Subcutaneous adipose tissue (tissue), 4 donors: ENCODE data around the gene LRMDA. TPM values are rescaled to one million over a fixed set of nuclear protein-coding genes. Genes with fewer than 3 reads are reported as not detected.

Experiments used
- CTCF ChIP-seq: fragments of 450-650 bp; IDR thresholded peaks from one replicate; pipeline ENCODE4 v1.5.1; 2016; ENCODE audit warnings: low read depth, mild to moderate bottlenecking, control low read depth, antibody characterized with exemption, moderate library complexity
- total RNA-seq, 4 donors: library from RNA; depleted of rRNA; stranded (reverse); fragments of >200 nt; gene quantifications; one replicate each; pipeline ENCODE4 v1.1.0, GENCODE V29; 2016

Gene LRMDA
- total RNA-seq, 4 donors from 2014 or later = 17.4 to 92.1 (median 22.8) TPM

DNA sequence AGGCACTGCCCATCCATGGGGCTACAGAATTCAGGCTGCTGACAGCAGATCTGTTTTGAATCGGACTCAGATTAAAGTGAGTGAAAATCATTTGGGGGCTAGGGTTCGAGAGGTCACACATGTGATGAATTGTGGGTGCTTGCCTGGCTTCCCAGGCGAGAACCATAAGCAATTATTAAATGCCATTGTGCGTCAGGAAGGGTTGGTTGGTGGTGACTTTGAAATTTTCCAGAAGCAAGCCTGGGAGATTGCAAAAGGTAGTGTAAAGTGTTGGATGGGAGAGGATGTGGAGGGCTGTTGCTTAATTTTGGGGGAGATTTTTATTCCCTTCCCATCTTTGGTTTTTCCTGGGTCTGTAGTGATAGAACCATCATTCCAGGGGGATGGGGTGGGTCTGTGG lies 34.6 kb downstream of the LRMDA start:
- TF ChIP-seq CTCF = no peak

GRCh38 chr10:75466886-75467285 lies 35.5 kb downstream of the LRMDA start:
- no peak for TF ChIP-seq CTCF

GRCh38 chr10:75468612-75469005 lies 37.2 kb downstream of the LRMDA start:
- no peak for TF ChIP-seq CTCF

GRCh38 chr10:75469006-75469616 lies 37.7 kb downstream of the LRMDA start:
- TF ChIP-seq CTCF = no peak

GRCh38 chr10:75470901-75471300 lies 39.5 kb downstream of the LRMDA start:
- TF ChIP-seq CTCF = no peak

GRCh38 chr10:75472685-75473084 lies 41.3 kb downstream of the LRMDA start:
- TF ChIP-seq CTCF = no peak

DNA sequence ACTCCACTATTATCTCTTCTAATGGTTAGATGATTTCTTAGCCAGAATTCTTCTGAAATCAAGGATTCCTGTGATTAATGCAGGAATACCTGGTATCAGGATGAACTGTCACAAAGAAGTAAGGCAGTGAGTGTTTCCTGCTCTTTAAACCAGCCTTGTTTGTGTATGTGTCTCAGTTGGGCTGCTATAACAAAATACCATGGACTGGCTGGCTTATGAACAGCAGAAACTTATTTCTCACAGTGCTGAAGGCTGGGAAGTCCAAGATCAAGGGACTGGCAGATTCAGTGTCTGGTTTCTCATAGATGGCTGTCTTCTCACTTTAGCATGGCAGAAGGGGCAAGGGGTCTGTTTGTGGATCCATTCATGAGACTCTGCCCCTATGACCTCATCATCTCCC lies 42.7 kb downstream of the LRMDA start:
- no peak for TF ChIP-seq CTCF
